ENCODE results near the gene NFIC.

- TF ChIP-seq POLR2AphosphoS5 (IDR thresholded peaks at IDR 0.05; ENCODE audit: insufficient read depth in 1 of 2, low read depth in 1 of 2) (peak; percentile 95 to 97), CTCF (IDR thresholded peaks at IDR 0.05) (no peak)
Observed at GRCh38 chr19:3434630-3435553, 68.5 kb downstream of the NFIC start.
